B cell (primary cell): ENCODE measurements around the gene KRTDAP. TPM values are rescaled to one million over a fixed set of nuclear protein-coding genes. Genes with fewer than 3 reads are reported as not detected.
"Not testable (repeated sequence)": the region's sequence is repeated elsewhere in the genome, so short reads cannot be mapped to it uniquely, and the experiment has no call there.

Source experiments
- ATAC-seq: fragments of 200-7000 bp; cut with Tn5 transposase; one replicate; pipeline ENCODE4 v1.10.0; 2021; ENCODE audit warnings: low read depth, mild to moderate bottlenecking, moderate number of reproducible peaks, moderate library complexity
- CTCF ChIA-PET: fragments of 350-600 bp; sonication (Branson Sonifier 250); formaldehyde crosslinking; loops from one replicate; lab custom pipeline; 2021; ENCODE audit warnings: antibody characterized with exemption, inconsistent platforms; lab: Charles Lee
- POLR2A ChIA-PET: fragments of 350-600 bp; sonication (Branson Sonifier 250); formaldehyde crosslinking; loops from one replicate; lab custom pipeline; 2021; ENCODE audit warnings: antibody characterized with exemption; lab: Charles Lee
- DNase-seq: peaks from one replicate; pipeline ENCODE4 v3.0.0; 2013
- H2AFZ ChIP-seq: 2 replicates; pipeline ENCODE4 v1.6.1; 2012; ENCODE audit warnings: mild to moderate bottlenecking, low read depth, low read length; ENCODE audit not compliant: insufficient read depth, poor library complexity, severe bottlenecking
- H3K27ac ChIP-seq, 2 donors: 1 replicate in 1 of 2; 2 replicates in 1 of 2; pipeline ENCODE4 v1.5.1; 2012 to 2013; ENCODE audit warnings: low read length in 2 of 2, mild to moderate bottlenecking in 2 of 2, moderate library complexity in 1 of 2
- H3K27me3 ChIP-seq, 4 experiments: fragments of 200-600 bp in 1 of 4; sonication (generic) in 1 of 4; replicated peaks in 1 of 4; 1 replicate in 2 of 4; 2 replicates in 2 of 4; pipeline versions ENCODE4 v1.6.1 to v1.7.0; 2013 to 2016; ENCODE audit warnings: low read length in 3 of 4, mild to moderate bottlenecking in 2 of 4, mixed read lengths in 1 of 4, moderate library complexity in 1 of 4; ENCODE audit not compliant: insufficient read depth in 4 of 4, control insufficient read depth in 3 of 4; ENCODE audit errors: control extremely low read depth in 1 of 4
- H3K36me3 ChIP-seq, 2 experiments: replicated peaks in 1 of 2; 1 replicate in 1 of 2; 2 replicates in 1 of 2; pipeline versions ENCODE4 v1.6.1 to v1.7.1; 2013; ENCODE audit warnings: low read length in 1 of 2; ENCODE audit not compliant: insufficient read depth in 2 of 2, control insufficient read depth in 1 of 2; ENCODE audit errors: control extremely low read depth in 1 of 2, extremely low read depth in 1 of 2
- H3K4me1 ChIP-seq, 2 donors: fragments of 200-600 bp in 1 of 2; sonication (generic) in 1 of 2; 1 replicate in 1 of 2; 2 replicates in 1 of 2; pipeline versions ENCODE4 v1.5.1 to v1.6.1; 2013 to 2017; ENCODE audit warnings: low read length in 2 of 2; ENCODE audit not compliant: control insufficient read depth in 2 of 2, insufficient read depth in 2 of 2
- H3K4me2 ChIP-seq: replicated peaks from 2 replicates; pipeline ENCODE3; 2012; ENCODE audit warnings: mild to moderate bottlenecking, low read depth, low read length; ENCODE audit not compliant: poor library complexity, severe bottlenecking
- H3K4me3 ChIP-seq, 5 experiments: fragments of 200-600 bp in 1 of 5; sonication (generic) in 1 of 5; 1 replicate in 3 of 5; 2 replicates in 2 of 5; pipeline versions ENCODE4 v1.5.1 to v1.7.0; 2011 to 2016; ENCODE audit warnings: low read length in 4 of 5, mild to moderate bottlenecking in 4 of 5, low read depth in 2 of 5, control low read depth in 1 of 5, moderate library complexity in 1 of 5; ENCODE audit not compliant: insufficient read depth in 1 of 5; ENCODE audit errors: control extremely low read depth in 1 of 5, extremely low read depth in 1 of 5
- H3K79me2 ChIP-seq: fragments of 200-600 bp; sonication (generic); one replicate; pipeline ENCODE4 v1.6.0; 2016; ENCODE audit warnings: low read length; ENCODE audit not compliant: control insufficient read depth, insufficient read depth
- H3K9ac ChIP-seq: fragments of 200-600 bp; sonication (generic); 2 replicates; pipeline ENCODE4 v1.6.1; 2017; ENCODE audit warnings: mild to moderate bottlenecking, low read length, moderate library complexity
- H3K9me3 ChIP-seq, 3 donors: one replicate each; pipeline versions ENCODE4 v1.6.1 to v1.7.1; 2013; ENCODE audit warnings: low read length in 2 of 3; ENCODE audit not compliant: control insufficient read depth in 2 of 3, insufficient read depth in 1 of 3; ENCODE audit errors: control extremely low read depth in 1 of 3
- H4K20me1 ChIP-seq: 2 replicates; pipeline ENCODE4 v1.6.0; 2012; ENCODE audit warnings: mild to moderate bottlenecking, low read length; ENCODE audit not compliant: insufficient read depth, control insufficient read depth, poor library complexity, severe bottlenecking
- H3K27ac Mint-ChIP-seq: one replicate; pipeline ENCODE4 v1.8.0; 2021; ENCODE audit warnings: mixed read lengths
- H3K27me3 Mint-ChIP-seq: one replicate; pipeline ENCODE4 v1.8.0; 2021; ENCODE audit warnings: mixed read lengths
- H3K4me1 Mint-ChIP-seq: one replicate; pipeline ENCODE4 v1.8.0; 2021; ENCODE audit warnings: mixed read lengths
- H3K4me3 Mint-ChIP-seq: one replicate; pipeline ENCODE4 v1.8.0; 2021; ENCODE audit warnings: mixed read lengths
- H3K9me3 Mint-ChIP-seq: one replicate; pipeline ENCODE4 v1.8.0; 2022; ENCODE audit warnings: mixed read lengths; ENCODE audit not compliant: insufficient read depth
- CTCF ChIP-seq: fragments of 200-600 bp; IDR thresholded peaks from one replicate; pipeline ENCODE4 v1.8.0; 2022; ENCODE audit warnings: antibody characterized with exemption, mild to moderate bottlenecking
- EZH2 ChIP-seq: IDR thresholded peaks from 2 replicates; pipeline ENCODE4 v1.6.1; 2012; ENCODE audit warnings: borderline replicate concordance, low read depth, mild to moderate bottlenecking, moderate library complexity, low read length; ENCODE audit not compliant: insufficient read depth, poor library complexity, severe bottlenecking
- WGBS: methylation state at CpG from one replicate; pipeline ENCODE4 v1.1.5; 2013; ENCODE audit warnings: missing lambda C conversion rate; ENCODE audit not compliant: insufficient coverage; 5-methylcytosine and 5-hydroxymethylcytosine counted together
- intact Hi-C: fragments of 100-400 bp; cut with micrococcal nuclease; formaldehyde crosslinking; loops from one replicate; pipeline ENCODE4 v1.10.0; 2022
- polyA plus RNA-seq: library from polyadenylated mRNA; depleted of rRNA; stranded (reverse); fragments of >200 nt; gene quantifications from 2 replicates; pipeline ENCODE4 v1.2.3, GENCODE V29; 2012
- total RNA-seq, 2 donors: library from RNA; stranded (reverse); fragments of 120-200 nt in 1 of 2; gene quantifications; 1 replicate in 1 of 2; 2 replicates in 1 of 2; pipeline versions ENCODE4 v1.2.3 to v1.2.4, GENCODE V29; 2013 to 2022

KRTDAP gene
- total and polyA plus RNA-seq, 2 donors (not counting 1 experiment from before 2014, with no cell fraction given), result not detected

- H3K4me1 ChIP-seq, H3K27me3 Mint-ChIP-seq, H3K27ac ChIP-seq, H3K4me1 Mint-ChIP-seq, POLR2A ChIA-PET, H3K27me3 ChIP-seq, DNase-seq, intact Hi-C loops, H3K9me3 ChIP-seq, CTCF ChIA-PET, H3K36me3 ChIP-seq, H3K79me2 ChIP-seq, ATAC-seq, H3K27ac Mint-ChIP-seq, H3K4me3 Mint-ChIP-seq, H4K20me1 ChIP-seq, H2AFZ ChIP-seq, H3K4me3 ChIP-seq, H3K4me2 ChIP-seq, H3K9ac ChIP-seq, H3K9me3 Mint-ChIP-seq: not testable (repeated sequence)
- WGBS, result 93% methylated on average over 6 of the region's 7 CpGs
Observed at GRCh38 chr19:35474594-35474993, 15.7 kb downstream of the KRTDAP start.

- no peaks in the 10 kb centered on the region for H4K20me1 ChIP-seq
- TF ChIP-seq EZH2, result no peak
- no peak for TF ChIP-seq CTCF
- Mint-ChIP-seq H3K27me3 (no peaks in the 10 kb centered on the region), H3K4me1 (no peaks in the 10 kb centered on the region), H3K27ac (no peak overlapping the region), H3K4me3 (no peak overlapping the region), H3K9me3 (no peaks in the 10 kb centered on the region)
- no peak overlapping the region for H3K4me2 ChIP-seq
- ATAC-seq, result no peak
- H3K79me2 ChIP-seq, result no peaks in the 10 kb centered on the region
- H3K9me3 ChIP-seq, result no peaks in the 10 kb centered on the region
- no peak overlapping the region for H3K27ac ChIP-seq
- 92% methylated on average over 13 of the region's 14 CpGs for WGBS
- H3K4me1 ChIP-seq, result no peaks in the 10 kb centered on the region
- H3K36me3 ChIP-seq, result no peaks in the 10 kb centered on the region
- ChIA-PET POLR2A (no interaction called here), CTCF (interaction anchor here (1.9 to 9.1 kb wide), 2 partner anchors 21 to 122 kb away, joined by 8 to 234 read pairs; partner anchors contain the start of genes FFAR1 and FFAR3)
- no peak overlapping the region for H2AFZ ChIP-seq
- no peak for DNase-seq
- no peaks in the 10 kb centered on the region for H3K27me3 ChIP-seq
- no peak overlapping the region for H3K9ac ChIP-seq
- H3K4me3 ChIP-seq, result no peak overlapping the region
- intact Hi-C loops, result no loop called here
Observed at GRCh38 chr19:35474104-35474503, 16.2 kb downstream of the KRTDAP start.
